Liver (tissue), 9 donors: Measurements from ENCODE around the gene GSTA2. TPM values are rescaled to one million over a fixed set of nuclear protein-coding genes. Genes with fewer than 3 reads are reported as not detected.
"Not testable (repeated sequence)": the region's sequence is repeated elsewhere in the genome, so short reads cannot be mapped to it uniquely, and the experiment has no call there.

Experiments used
- DNase-seq: peaks from one replicate; pipeline ENCODE4 v3.0.0-alpha.2; 2017; ENCODE audit warnings: low spot score
- H3K27ac ChIP-seq, 2 donors: one replicate each; pipeline ENCODE4 v1.7.0; 2013; ENCODE audit warnings: inconsistent platforms in 2 of 2, low read length in 2 of 2, control low read depth in 1 of 2, low read depth in 1 of 2, mild to moderate bottlenecking in 1 of 2
- H3K27me3 ChIP-seq, 4 donors: one replicate each; pipeline versions ENCODE4 v1.6.1 to v1.7.0; 2013; ENCODE audit warnings: low read length in 3 of 4, inconsistent platforms in 1 of 4, mild to moderate bottlenecking in 1 of 4, moderate library complexity in 1 of 4; ENCODE audit not compliant: control insufficient read depth in 4 of 4, insufficient read depth in 4 of 4
- H3K36me3 ChIP-seq, 4 donors: one replicate each; pipeline versions ENCODE4 v1.6.1 to v1.7.0; 2013; ENCODE audit warnings: low read length in 3 of 4, mild to moderate bottlenecking in 3 of 4, low read depth in 1 of 4, moderate library complexity in 1 of 4; ENCODE audit not compliant: control insufficient read depth in 4 of 4, insufficient read depth in 3 of 4
- H3K4me1 ChIP-seq, 4 donors: one replicate each; pipeline versions ENCODE4 v1.6.1 to v1.7.0; 2013; ENCODE audit warnings: low read length in 3 of 4, mild to moderate bottlenecking in 3 of 4, moderate library complexity in 1 of 4; ENCODE audit not compliant: control insufficient read depth in 4 of 4, insufficient read depth in 4 of 4
- H3K4me3 ChIP-seq, 3 donors: one replicate each; pipeline versions ENCODE4 v1.6.1 to v1.7.0; 2013; ENCODE audit warnings: low read length in 3 of 3, control low read depth in 1 of 3, low read depth in 1 of 3, mild to moderate bottlenecking in 1 of 3
- H3K9ac ChIP-seq, 2 donors: one replicate each; pipeline ENCODE4 v1.7.0; 2013; ENCODE audit warnings: low read length in 2 of 2, mild to moderate bottlenecking in 2 of 2, moderate library complexity in 2 of 2, control low read depth in 1 of 2, low read depth in 1 of 2
- H3K9me3 ChIP-seq, 4 donors: one replicate each; pipeline versions ENCODE4 v1.6.1 to v1.7.0; 2013; ENCODE audit warnings: low read length in 3 of 4; ENCODE audit not compliant: control insufficient read depth in 4 of 4
- EGR1 ChIP-seq, 2 donors: IDR thresholded peaks; 2 replicates each; pipeline ENCODE4 v1.6.1; 2016 to 2018; ENCODE audit warnings: antibody characterized with exemption in 2 of 2, low read depth in 2 of 2
- HNF4A ChIP-seq, 2 donors: conservative IDR thresholded peaks; 2 replicates each; pipeline ENCODE4 v1.6.1; 2016; ENCODE audit warnings: antibody characterized with exemption in 2 of 2, mild to moderate bottlenecking in 2 of 2
- NR2F2 ChIP-seq: IDR thresholded peaks from 2 replicates; pipeline ENCODE4 v1.6.1; 2016; ENCODE audit warnings: antibody characterized with exemption
- RAD21 ChIP-seq, 2 donors: IDR thresholded peaks; 2 replicates each; pipeline ENCODE4 v1.6.1; 2016; ENCODE audit warnings: antibody characterized with exemption in 2 of 2, mild to moderate bottlenecking in 2 of 2
- SP1 ChIP-seq: IDR thresholded peaks from 2 replicates; pipeline ENCODE4 v1.6.1; 2018; ENCODE audit warnings: antibody characterized with exemption, mild to moderate bottlenecking
- TAF1 ChIP-seq: conservative IDR thresholded peaks from 2 replicates; pipeline ENCODE4 v1.6.1; 2016; ENCODE audit warnings: antibody characterized with exemption, mild to moderate bottlenecking
- YY1 ChIP-seq: IDR thresholded peaks from 2 replicates; pipeline ENCODE4 v1.6.1; 2016; ENCODE audit warnings: antibody characterized with exemption, mild to moderate bottlenecking
- WGBS: extraction: QIAGEN DNeasy Blood & Tissue Kit; methylation state at CpG from one replicate; pipeline ENCODE4 v1.1.7; 2013; 5-methylcytosine and 5-hydroxymethylcytosine counted together
- polyA plus RNA-seq, 2 donors: library from polyadenylated mRNA; stranded (reverse) in 1 of 2; unstranded in 1 of 2; fragments of 200-250 nt in 1 of 2; fragments of >200 nt in 1 of 2; fragmentation: Nextera tagmentation in 1 of 2; extraction: Ambion mirVana in 1 of 2; gene quantifications; one replicate each; pipeline versions ENCODE4 v1.2.1 to v1.2.3, GENCODE V29; 2013 to 2015
- total RNA-seq, 2 donors: library from RNA; depleted of rRNA; stranded (reverse); fragments of >200 nt; gene quantifications; one replicate each; pipeline ENCODE4 v1.2.3, GENCODE V29; 2014
- TF ChIP-seq, protein P1 (sequence below): IDR thresholded peaks from 2 replicates; pipeline ENCODE4 v1.6.1; 2016; ENCODE audit warnings: antibody characterized with exemption
- donor health status: healthy.
- donor health status: healthy.
- donor health status: healthy.
- donor health status: healthy.
- donor health status: healthy.

Gene GSTA2
- total and polyA plus RNA-seq, 4 donors: 1.4 to 110 (median 2.1) TPM

GRCh38 chr6:52801188-52801841 is 38.0 kb upstream of the GSTA2 start (continued):
- peak; percentile 59 to 66 for TF ChIP-seq HNF4A (conservative IDR thresholded peaks at IDR 0.05)

DNA sequence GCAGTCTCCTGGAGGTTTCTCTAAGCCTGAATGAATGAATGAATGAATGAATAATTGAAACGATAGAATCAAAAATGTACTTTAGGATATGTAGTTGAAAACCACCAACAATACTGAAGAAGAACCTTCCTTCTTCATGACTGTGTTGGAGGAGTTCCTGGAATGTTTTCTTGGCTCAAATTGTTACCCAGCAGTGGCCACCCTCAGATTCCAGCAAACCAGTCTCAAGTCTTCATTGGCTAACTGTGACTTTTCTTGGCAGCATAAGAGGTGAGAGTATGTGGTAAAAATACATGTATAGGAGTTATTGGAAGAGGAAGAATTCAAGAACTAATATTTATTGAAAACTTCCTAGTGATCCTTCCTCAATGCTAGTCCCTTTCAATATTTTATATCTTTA is 36.0 kb upstream of the GSTA2 start:
- H3K4me3 ChIP-seq: not testable (repeated sequence)

DNA sequence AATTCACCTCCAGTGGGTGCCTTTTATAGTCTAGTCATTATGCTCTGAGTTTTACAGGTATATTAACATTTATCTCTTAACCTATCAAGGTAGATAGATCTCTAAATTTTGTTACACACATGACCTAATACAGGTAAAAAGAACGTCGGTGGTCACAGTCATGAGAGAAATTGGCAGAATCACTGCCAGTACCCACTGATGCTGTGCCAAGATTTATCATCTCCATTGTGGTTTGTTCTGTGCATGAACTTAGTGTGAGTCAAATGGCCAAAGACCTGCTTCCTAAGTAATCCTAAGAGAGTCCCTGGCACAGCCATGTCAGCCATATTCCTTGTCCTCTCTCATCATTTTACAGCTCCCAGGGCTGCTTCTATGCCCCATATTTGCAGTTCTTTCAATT is 31.1 kb upstream of the GSTA2 start:
- H3K9ac ChIP-seq, H3K4me3 ChIP-seq, H3K9me3 ChIP-seq, DNase-seq, H3K27me3 ChIP-seq, H3K4me1 ChIP-seq, H3K27ac ChIP-seq: not testable (repeated sequence)
- WGBS: 70% methylated on average over 2 of the region's 2 CpGs
- H3K36me3 ChIP-seq: peaks cover 1 to 50% (median 37%) of the 10 kb centered on the region in 4 donors

More for the DNA sequence above, 36.0 kb upstream of the GSTA2 start:
- not testable (repeated sequence) for H3K9ac ChIP-seq, H3K9me3 ChIP-seq, DNase-seq, H3K27ac ChIP-seq, H3K27me3 ChIP-seq
- Histone ChIP-seq H3K4me1 (peaks cover 6 to 17% (median 7%) of the 10 kb centered on the region in 4 donors), H3K36me3 (peaks cover 0 to 26% (median 12%) of the 10 kb centered on the region in 4 donors)
- 75% methylated on average over 1 of the region's 1 CpG for WGBS

DNA sequence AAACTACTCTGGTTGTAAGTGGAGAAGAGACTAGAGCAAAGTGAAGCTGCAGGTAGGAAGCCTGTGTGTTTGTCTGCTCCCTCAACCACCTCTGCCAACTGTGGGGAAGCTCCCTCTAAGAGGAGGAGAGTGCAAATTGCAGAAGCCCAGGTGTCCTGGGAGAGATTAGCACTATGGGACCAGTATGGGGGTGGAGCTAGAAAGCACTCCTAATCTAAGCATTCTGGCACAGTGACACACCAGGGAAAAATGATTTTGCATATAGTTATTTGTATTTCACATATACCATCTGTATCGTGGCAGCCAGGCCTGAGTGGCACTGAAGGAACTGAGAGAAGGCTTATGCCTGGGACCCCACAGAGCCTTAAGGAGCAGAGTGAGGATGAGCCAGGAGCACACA is 27.6 kb upstream of the GSTA2 start:
- no peak for DNase-seq

GRCh38 chr6:52789658-52790057 is 26.4 kb upstream of the GSTA2 start:
- not testable (repeated sequence) for H3K27me3 ChIP-seq, H3K4me3 ChIP-seq, DNase-seq, H3K27ac ChIP-seq, H3K9me3 ChIP-seq, H3K9ac ChIP-seq
- Histone ChIP-seq H3K36me3 (peaks cover 1 to 27% (median 25%) of the 10 kb centered on the region in 4 donors), H3K4me1 (peaks cover 3 to 19% (median 9%) of the 10 kb centered on the region in 4 donors)
- 88% methylated on average over 1 of the region's 1 CpG for WGBS

More for the DNA sequence above, 27.6 kb upstream of the GSTA2 start:
- no peak for TF ChIP-seq SP1
- no peak for TF ChIP-seq YY1
- TF ChIP-seq RAD21 (IDR thresholded peaks at IDR 0.05): no peak
- TF ChIP-seq NR2F2: no peak
- TF ChIP-seq EGR1 (IDR thresholded peaks at IDR 0.05; ENCODE audit: low read depth in 2 of 2): no peak
- TF ChIP-seq, protein P1, sequence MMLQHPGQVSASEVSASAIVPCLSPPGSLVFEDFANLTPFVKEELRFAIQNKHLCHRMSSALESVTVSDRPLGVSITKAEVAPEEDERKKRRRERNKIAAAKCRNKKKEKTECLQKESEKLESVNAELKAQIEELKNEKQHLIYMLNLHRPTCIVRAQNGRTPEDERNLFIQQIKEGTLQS: no peak
- TF ChIP-seq TAF1: no peak
- Histone ChIP-seq H3K4me3 (no peak overlapping the region), H3K27ac (no peak overlapping the region), H3K9me3 (peaks cover 0 to 1% (median 0%) of the 10 kb centered on the region in 4 donors), H3K27me3 (no peaks in the 10 kb centered on the region), H3K4me1 (peaks cover 3 to 17% (median 9%) of the 10 kb centered on the region in 4 donors), H3K9ac (no peak overlapping the region), H3K36me3 (peaks cover 1 to 38% (median 33%) of the 10 kb centered on the region in 4 donors)
- WGBS: 0% methylated on average over 1 of the region's 1 CpG
